Right cardiac atrium (tissue), 5 donors: ENCODE measurements around the gene PSG3. TPM values are rescaled to one million over a fixed set of nuclear protein-coding genes. Genes with fewer than 3 reads are reported as not detected.
"Not testable (repeated sequence)": the region's sequence is repeated elsewhere in the genome, so short reads cannot be mapped to it uniquely, and the experiment has no call there.

Experiments
- ATAC-seq, 2 donors: fragments of 200-7000 bp; cut with Tn5 transposase; one replicate each; pipeline versions ENCODE4 v1.8.0 to v1.9.1; 2020; ENCODE audit warnings: moderate library complexity in 2 of 2, mild to moderate bottlenecking in 1 of 2
- DNase-seq, 3 donors: peaks; one replicate each; pipeline ENCODE4 v3.0.0-alpha.2; 2020
- H3K27ac ChIP-seq: one replicate; pipeline ENCODE4 v1.5.1; 2013; ENCODE audit warnings: mild to moderate bottlenecking, low read length, control low read depth, moderate library complexity
- H3K27me3 ChIP-seq: one replicate; pipeline ENCODE4 v1.6.1; 2013; ENCODE audit not compliant: control insufficient read depth, insufficient read depth
- H3K4me1 ChIP-seq: one replicate; pipeline ENCODE4 v1.6.1; 2013; ENCODE audit warnings: low read length; ENCODE audit not compliant: control insufficient read depth, insufficient read depth
- H3K4me3 ChIP-seq: one replicate; pipeline ENCODE4 v1.5.1; 2013; ENCODE audit warnings: low read length, control low read depth
- H3K9me3 ChIP-seq: one replicate; pipeline ENCODE4 v1.6.1; 2013; ENCODE audit warnings: low read length; ENCODE audit not compliant: control insufficient read depth
- WGBS: extraction: QIAGEN DNeasy Blood & Tissue Kit; methylation state at CpG from one replicate; pipeline ENCODE4 v1.1.7; 2013; 5-methylcytosine and 5-hydroxymethylcytosine counted together
- intact Hi-C, 4 donors: fragments of 100-400 bp; cut with DNase I; formaldehyde crosslinking; loops; one replicate each; pipeline versions ENCODE4 v1.11.0 to v1.14.0; 2022 to 2023
- polyA plus RNA-seq: library from polyadenylated mRNA; stranded (reverse); fragments of 200-250 nt; gene quantifications from one replicate; pipeline ENCODE4 v1.2.3, GENCODE V29; 2013
- total RNA-seq, 4 donors: library from RNA; stranded (reverse); fragmentation: NEBNext Ultra II Directional; extraction: Animal tissue kit (Norgen Biotek cat#: 25700); gene quantifications; one replicate each; pipeline ENCODE4 v1.2.1, GENCODE V29; 2021
- donor health status: healthy with polysubstance abuse.
- donor health status: DM: no; HTN: yes; CAD: no.
- donor health status: DM: no; HTN: no; CAD: no.
- donor health status: DM: no; HTN: yes; CAD: no; lungs with severe emphysema.
- donor health status: DM: yes; HTN: yes; CAD: no.

PSG3 gene
- total and polyA plus RNA-seq, 5 donors: not detected

- DNase-seq, H3K9me3 ChIP-seq, H3K27ac ChIP-seq, H3K4me1 ChIP-seq, intact Hi-C loops, H3K27me3 ChIP-seq, H3K4me3 ChIP-seq, ATAC-seq: not testable (repeated sequence)
- 53% methylated on average over 7 of the region's 7 CpGs for WGBS
These were observed 21.0 kb upstream of the PSG3 start for GRCh38 chr19:42760954-42761923.

GRCh38 chr19:42758667-42759066 is 18.4 kb upstream of the PSG3 start:
- WGBS: 18% methylated on average over 3 of the region's 3 CpGs
- ATAC-seq, H3K27me3 ChIP-seq, DNase-seq, H3K4me1 ChIP-seq, intact Hi-C loops, H3K27ac ChIP-seq, H3K4me3 ChIP-seq, H3K9me3 ChIP-seq: not testable (repeated sequence)

GRCh38 chr19:42752246-42752645 is 12.0 kb upstream of the PSG3 start:
- ATAC-seq, H3K27ac ChIP-seq, H3K4me1 ChIP-seq, H3K4me3 ChIP-seq, H3K9me3 ChIP-seq, DNase-seq, intact Hi-C loops, H3K27me3 ChIP-seq: not testable (repeated sequence)
- 92% methylated on average over 1 of the region's 1 CpG for whole genome bisulfite sequencing

- DNase-seq, H3K4me1 ChIP-seq, H3K9me3 ChIP-seq, H3K4me3 ChIP-seq, H3K27ac ChIP-seq, ATAC-seq, intact Hi-C loops, H3K27me3 ChIP-seq: not testable (repeated sequence)
- WGBS: 32% methylated on average over 14 of the region's 14 CpGs
These were observed 1.7 kb upstream of the PSG3 start for GRCh38 chr19:42741726-42742607.

- H3K27me3 ChIP-seq, H3K4me3 ChIP-seq, H3K9me3 ChIP-seq, DNase-seq, H3K4me1 ChIP-seq, ATAC-seq, H3K27ac ChIP-seq, intact Hi-C loops: not testable (repeated sequence)
- WGBS: 52% methylated on average over 2 of the region's 2 CpGs
These were observed 2.7 kb downstream of the PSG3 start for GRCh38 chr19:42737581-42738011.

DNA sequence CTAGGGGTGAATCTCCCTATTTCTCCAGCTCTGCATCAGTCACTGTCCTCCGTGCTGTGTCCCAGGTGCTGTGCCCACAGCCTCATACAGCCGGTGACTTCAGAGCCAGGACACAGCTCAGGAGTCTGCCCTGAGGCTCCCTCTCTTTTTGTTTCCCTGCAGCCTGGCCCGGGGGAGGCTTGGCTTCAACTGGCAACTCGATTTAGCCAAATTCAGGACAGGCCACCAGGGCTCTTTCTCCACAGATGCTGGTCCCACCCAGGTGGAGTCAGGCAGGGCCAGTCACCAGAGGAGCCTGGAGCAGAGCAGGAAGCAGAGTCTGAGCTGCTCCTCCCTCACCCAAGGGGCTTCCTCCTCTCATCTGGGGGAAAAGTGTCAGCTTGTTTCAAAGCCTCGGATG is 11.9 kb downstream of the PSG3 start:
- H3K4me3 ChIP-seq, DNase-seq, H3K27me3 ChIP-seq, ATAC-seq, H3K27ac ChIP-seq, intact Hi-C loops, H3K4me1 ChIP-seq, H3K9me3 ChIP-seq: not testable (repeated sequence)
- WGBS: 53% methylated on average over 5 of the region's 5 CpGs

DNA sequence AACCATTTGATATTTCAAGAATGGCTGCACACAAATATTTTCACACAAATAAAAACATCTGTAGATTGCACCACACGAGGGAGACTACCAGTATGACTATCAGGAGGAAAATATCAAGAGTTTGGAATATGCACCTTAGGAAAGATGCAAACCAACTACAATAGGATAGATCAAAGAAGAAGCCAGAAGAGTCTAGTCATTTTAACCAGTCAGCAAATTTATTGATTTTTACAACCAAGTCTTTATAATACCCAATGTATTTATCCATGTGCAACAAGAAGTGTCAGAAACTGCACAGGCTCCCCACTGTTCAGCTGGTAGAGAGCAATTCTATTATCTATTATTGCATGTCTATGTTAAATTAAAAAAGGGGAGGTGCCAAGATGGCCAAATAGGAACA is 26.3 kb downstream of the PSG3 start:
- ATAC-seq, H3K4me3 ChIP-seq, H3K27ac ChIP-seq, intact Hi-C loops, H3K27me3 ChIP-seq, H3K9me3 ChIP-seq, H3K4me1 ChIP-seq, DNase-seq: not testable (repeated sequence)
- 66% methylated on average over 1 of the region's 1 CpG for WGBS

DNA sequence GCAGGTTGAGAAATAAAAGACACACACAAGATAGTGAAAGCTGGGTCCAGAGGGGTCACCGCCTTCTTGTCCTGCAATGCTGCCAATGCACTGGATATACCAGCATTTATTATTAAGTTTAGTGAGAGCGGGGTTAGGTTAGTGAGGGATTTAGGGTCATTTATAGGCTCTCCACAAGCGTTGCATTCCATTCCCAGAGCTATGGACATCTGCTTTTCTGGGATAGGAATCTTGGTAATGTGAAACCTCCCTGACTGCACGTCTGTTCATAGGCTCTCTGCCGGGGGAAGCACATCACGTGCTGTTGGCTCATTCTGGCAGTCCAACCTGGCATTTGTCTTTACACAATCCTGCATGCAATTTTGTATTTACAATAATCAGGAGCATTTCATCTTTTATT is 27.5 kb downstream of the PSG3 start:
- H3K4me3 ChIP-seq, DNase-seq, H3K27ac ChIP-seq, intact Hi-C loops, ATAC-seq, H3K9me3 ChIP-seq, H3K4me1 ChIP-seq, H3K27me3 ChIP-seq: not testable (repeated sequence)
- WGBS: 81% methylated on average over 6 of the region's 6 CpGs

DNA sequence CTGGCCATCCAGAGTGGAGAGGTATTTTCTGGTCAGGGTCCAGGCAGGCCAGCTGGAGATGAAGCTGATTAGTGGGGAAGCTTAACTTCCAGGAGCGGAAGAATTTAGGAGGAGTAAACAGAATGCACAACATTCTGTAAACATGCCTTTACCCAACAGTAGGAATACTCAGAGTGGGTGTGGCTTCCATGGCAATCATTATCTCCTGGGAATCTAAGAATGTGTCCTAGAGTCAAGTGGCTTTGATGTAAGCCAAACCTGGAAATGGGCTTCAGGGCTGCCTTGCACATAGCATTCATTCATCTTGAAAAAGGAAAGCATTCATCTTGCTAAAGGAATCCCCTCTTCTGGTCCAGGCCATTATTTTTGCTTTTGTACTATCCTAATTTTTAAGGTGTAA is 29.3 kb downstream of the PSG3 start:
- intact Hi-C loops, DNase-seq, ATAC-seq, H3K27ac ChIP-seq, H3K4me3 ChIP-seq, H3K27me3 ChIP-seq, H3K4me1 ChIP-seq, H3K9me3 ChIP-seq: not testable (repeated sequence)
- 89% methylated on average over 1 of the region's 1 CpG for WGBS

DNA sequence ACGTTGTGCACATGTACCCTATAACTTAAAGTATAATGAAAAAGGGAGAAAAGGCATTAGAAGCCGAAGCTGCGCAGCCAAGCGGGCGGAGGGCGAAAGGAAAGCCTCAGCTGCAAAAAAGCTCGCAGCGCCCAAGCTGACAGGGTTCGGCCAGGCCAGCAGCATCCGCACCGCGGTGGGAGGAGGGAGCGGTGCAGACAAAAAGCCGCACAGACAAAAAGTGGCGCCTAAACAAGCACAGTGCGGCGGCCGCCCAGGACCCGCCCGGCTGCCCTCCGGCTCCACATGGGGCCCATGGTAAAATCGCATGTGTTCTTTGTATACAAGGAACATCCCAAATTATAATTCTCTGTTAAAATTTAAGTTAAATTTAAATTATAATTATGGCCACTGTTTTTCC is 42.4 kb downstream of the PSG3 start:
- no peaks in the 10 kb centered on the region for H3K4me1 ChIP-seq
- intact Hi-C loops: no loop called here

More for the DNA sequence above, 42.4 kb downstream of the PSG3 start:
- H3K27me3 ChIP-seq: no peaks in the 10 kb centered on the region
- WGBS: 31% methylated on average over 22 of the region's 22 CpGs
- no peak overlapping the region for H3K4me3 ChIP-seq
- no peak for ATAC-seq
- H3K27ac ChIP-seq: no peak overlapping the region
- no peaks in the 10 kb centered on the region for H3K9me3 ChIP-seq
- peak in 1 of 3 donors; percentile 36 for DNase-seq
